H9 (cell line): ENCODE measurements around the gene CAPN3. TPM values are rescaled to one million over a fixed set of nuclear protein-coding genes. Genes with fewer than 3 reads are reported as not detected.

Experiments
- DNase-seq: peaks from one replicate; pipeline ENCODE4 v3.0.0-alpha.2; 2017
- H2AFZ ChIP-seq: one replicate; pipeline ENCODE4 v1.6.1; 2013; ENCODE audit warnings: mild to moderate bottlenecking, low read length, control low read depth, moderate library complexity
- H2AK5ac ChIP-seq: 2 replicates; pipeline ENCODE4 v1.6.1; 2013; ENCODE audit warnings: low read length, control low read depth, mixed read lengths; ENCODE audit not compliant: insufficient read length
- H2BK120ac ChIP-seq: one replicate; pipeline ENCODE4 v1.6.1; 2013; ENCODE audit warnings: low read depth, mild to moderate bottlenecking, low read length, control low read depth, inconsistent platforms; ENCODE audit not compliant: poor library complexity, severe bottlenecking
- H2BK12ac ChIP-seq: 2 replicates; pipeline ENCODE4 v1.6.1; 2013; ENCODE audit warnings: low read length, control low read depth, mixed read lengths, low read depth; ENCODE audit not compliant: insufficient read length
- H2BK15ac ChIP-seq: 2 replicates; pipeline ENCODE4 v1.6.1; 2013; ENCODE audit warnings: low read depth, low read length, control low read depth
- H2BK20ac ChIP-seq: one replicate; pipeline ENCODE4 v1.6.1; 2013; ENCODE audit warnings: low read depth, mild to moderate bottlenecking, low read length, control low read depth, inconsistent platforms; ENCODE audit not compliant: poor library complexity, severe bottlenecking
- H2BK5ac ChIP-seq: 2 replicates; pipeline ENCODE4 v1.6.1; 2013; ENCODE audit warnings: low read length, control low read depth, mixed read lengths; ENCODE audit not compliant: insufficient read length
- H3K14ac ChIP-seq: 2 replicates; pipeline ENCODE4 v1.6.1; 2013; ENCODE audit warnings: low read length, control low read depth; ENCODE audit not compliant: insufficient read depth
- H3K18ac ChIP-seq: 2 replicates; pipeline ENCODE4 v1.6.1; 2013; ENCODE audit warnings: low read depth, mild to moderate bottlenecking, mixed read lengths, low read length, control low read depth; ENCODE audit not compliant: insufficient read length
- H3K23ac ChIP-seq: 2 replicates; pipeline ENCODE4 v1.6.1; 2013; ENCODE audit warnings: low read length, control low read depth, mixed read lengths, low read depth; ENCODE audit not compliant: insufficient read length
- H3K23me2 ChIP-seq: 2 replicates; pipeline ENCODE4 v1.6.1; 2013; ENCODE audit warnings: low read depth, mild to moderate bottlenecking, mixed read lengths, low read length, control low read depth; ENCODE audit not compliant: insufficient read length, poor library complexity, severe bottlenecking
- H3K27ac ChIP-seq: 2 replicates; pipeline ENCODE4 v1.5.1; 2013; ENCODE audit warnings: low read length, control low read depth, mixed read lengths, low read depth; ENCODE audit not compliant: insufficient read length
- H3K27me3 ChIP-seq: 2 replicates; pipeline ENCODE4 v1.6.1; 2013; ENCODE audit warnings: low read length, control low read depth, inconsistent platforms; ENCODE audit not compliant: insufficient read depth
- H3K4ac ChIP-seq: 2 replicates; pipeline ENCODE4 v1.6.1; 2013; ENCODE audit warnings: low read depth, mild to moderate bottlenecking, control low read depth, inconsistent platforms, low read length, moderate library complexity
- H3K4me1 ChIP-seq: 2 replicates; pipeline ENCODE4 v1.6.1; 2013; ENCODE audit warnings: low read length, control low read depth, inconsistent platforms; ENCODE audit not compliant: insufficient read depth
- H3K4me2 ChIP-seq: 2 replicates; pipeline ENCODE4 v1.6.1; 2013; ENCODE audit warnings: low read length, control low read depth, mixed read lengths; ENCODE audit not compliant: insufficient read length, insufficient read depth
- H3K56ac ChIP-seq: 2 replicates; pipeline ENCODE4 v1.6.1; 2013; ENCODE audit warnings: low read depth, mild to moderate bottlenecking, mixed read lengths, low read length, control low read depth; ENCODE audit not compliant: insufficient read length
- H3K79me1 ChIP-seq: 2 replicates; pipeline ENCODE4 v1.6.1; 2013; ENCODE audit warnings: low read depth, mild to moderate bottlenecking, moderate library complexity, low read length, control low read depth, inconsistent platforms; ENCODE audit not compliant: insufficient read depth, poor library complexity, severe bottlenecking
- H3K79me2 ChIP-seq: 2 replicates; pipeline ENCODE4 v1.6.1; 2013; ENCODE audit warnings: low read length, control low read depth, inconsistent platforms; ENCODE audit not compliant: insufficient read depth
- H3K9ac ChIP-seq: 2 replicates; pipeline ENCODE4 v1.6.1; 2013; ENCODE audit warnings: low read length, control low read depth, mixed read lengths; ENCODE audit not compliant: insufficient read length; ENCODE audit errors: extremely low read depth
- H3K9me3 ChIP-seq: one replicate; pipeline ENCODE4 v1.6.1; 2013; ENCODE audit warnings: low read depth, low read length, inconsistent platforms; ENCODE audit not compliant: control insufficient read depth
- H3T11ph ChIP-seq: one replicate; pipeline ENCODE4 v1.6.1; 2013; ENCODE audit warnings: mild to moderate bottlenecking, low read length, control low read depth, inconsistent platforms
- H4K20me1 ChIP-seq: one replicate; pipeline ENCODE4 v1.6.1; 2013; ENCODE audit not compliant: control insufficient read depth, insufficient read length, insufficient read depth
- H4K5ac ChIP-seq: 2 replicates; pipeline ENCODE4 v1.6.1; 2013; ENCODE audit warnings: low read depth, mild to moderate bottlenecking, mixed read lengths, low read length, control low read depth; ENCODE audit not compliant: insufficient read length
- H4K8ac ChIP-seq: replicated peaks from 2 replicates; pipeline ENCODE4 v1.6.1; 2013; ENCODE audit warnings: low read length, control low read depth, mixed read lengths, low read depth; ENCODE audit not compliant: insufficient read length
- H4K91ac ChIP-seq: 2 replicates; pipeline ENCODE4 v1.6.1; 2013; ENCODE audit warnings: low read depth, mild to moderate bottlenecking, moderate library complexity, mixed read lengths, low read length, control low read depth; ENCODE audit not compliant: insufficient read length
- H3K27ac Mint-ChIP-seq, 3 experiments: 2 replicates in 2 of 3; 3 replicates in 1 of 3; pipeline ENCODE4 v1.8.0; 2020 to 2021; ENCODE audit warnings: mixed read lengths in 3 of 3, mild to moderate bottlenecking in 1 of 3, moderate library complexity in 1 of 3
- H3K27me3 Mint-ChIP-seq: 2 replicates; pipeline ENCODE4 v1.8.0; 2021; ENCODE audit warnings: low read depth, mild to moderate bottlenecking, moderate library complexity, mixed read lengths
- H3K36me3 Mint-ChIP-seq, 3 experiments: 2 replicates in 2 of 3; 3 replicates in 1 of 3; pipeline ENCODE4 v1.8.0; 2020 to 2021; ENCODE audit warnings: low read depth in 3 of 3, mixed read lengths in 3 of 3; ENCODE audit not compliant: insufficient read depth in 1 of 3
- H3K4me1 Mint-ChIP-seq, 2 experiments: 2 replicates each; pipeline ENCODE4 v1.8.0; 2020; ENCODE audit warnings: mixed read lengths in 2 of 2
- H3K4me3 Mint-ChIP-seq, 2 experiments: 2 replicates in 1 of 2; 3 replicates in 1 of 2; pipeline ENCODE4 v1.8.0; 2020 to 2021; ENCODE audit warnings: mild to moderate bottlenecking in 2 of 2, mixed read lengths in 2 of 2, moderate library complexity in 1 of 2
- H3K9me3 Mint-ChIP-seq, 2 experiments: 2 replicates in 1 of 2; 3 replicates in 1 of 2; pipeline ENCODE4 v1.8.0; 2020; ENCODE audit warnings: mild to moderate bottlenecking in 2 of 2, mixed read lengths in 2 of 2, moderate library complexity in 1 of 2
- WGBS: extraction: QIAGEN DNeasy Blood & Tissue Kit; methylation state at CpG from one replicate; pipeline ENCODE4 v1.1.7; 2013; ENCODE audit warnings: missing lambda C conversion rate, low lambda C conversion rate, mixed read lengths; ENCODE audit not compliant: insufficient read length; ENCODE audit errors: extremely low coverage; 5-methylcytosine and 5-hydroxymethylcytosine counted together
- total RNA-seq: library from RNA; stranded (reverse); gene quantifications from 2 replicates; pipeline ENCODE4 v1.2.1, GENCODE V29; 2021
- TF ChIP-seq, protein P1 (sequence below): fragments of 200-600 bp; sonication (generic); conservative IDR thresholded peaks from 3 replicates; pipeline ENCODE4 v1.8.0; 2021; ENCODE audit warnings: antibody characterized with exemption, mild to moderate bottlenecking

CAPN3 gene
- total RNA-seq, 1 experiment from 2014 or later: 0.31 TPM

DNA sequence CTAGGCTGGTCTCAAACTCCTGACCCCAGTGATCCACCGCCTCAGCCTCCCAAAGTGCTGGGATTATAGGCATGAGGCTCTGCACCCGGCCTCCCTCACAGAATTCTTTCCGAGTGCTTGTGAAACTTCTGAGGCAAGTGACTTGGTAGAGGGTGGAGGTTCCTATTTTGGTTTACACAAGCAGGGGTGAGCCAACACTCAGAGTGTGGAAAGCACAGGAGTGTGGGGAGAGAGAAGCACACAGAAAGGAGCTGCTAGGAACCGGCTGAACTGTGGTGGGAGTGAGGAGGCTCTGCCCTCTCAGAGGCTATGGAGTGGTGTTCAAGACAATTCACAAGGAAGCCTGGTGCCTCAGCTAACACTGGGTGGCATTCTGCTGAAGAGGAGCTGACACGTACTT lies 7.7 kb downstream of the CAPN3 start:
- Histone ChIP-seq H3K4me2 (no peak overlapping the region), H2BK120ac (no peak overlapping the region), H3K9ac (no peak overlapping the region), H3K4ac (no peak overlapping the region), H2AK5ac (no peak overlapping the region), H3K4me1 (peaks cover 14% of the 10 kb centered on the region; the same call in 1 of the 2 replicates), H2AFZ (no peak overlapping the region), H2BK15ac (no peak overlapping the region), H3T11ph (no peak overlapping the region), H4K8ac (no peak overlapping the region), H2BK20ac (no peak overlapping the region), H2BK5ac (no peak overlapping the region), H4K20me1 (no peaks in the 10 kb centered on the region), H3K14ac (no peak overlapping the region), H3K27ac (no peak overlapping the region), H3K9me3 (no peaks in the 10 kb centered on the region), H3K23me2 (no peaks in the 10 kb centered on the region), H2BK12ac (no peak overlapping the region), H3K23ac (no peak overlapping the region), H3K56ac (no peak overlapping the region), H3K27me3 (no peaks in the 10 kb centered on the region; the same call in 1 of the 2 replicates), H4K91ac (no peak overlapping the region), H3K18ac (no peak overlapping the region), H4K5ac (no peak overlapping the region), H3K79me2 (no peaks in the 10 kb centered on the region), H3K79me1 (no peaks in the 10 kb centered on the region)
- peaks cover 12 to 23% of the 10 kb centered on the region in 2 experiments for H3K4me1 Mint-ChIP-seq
- WGBS: no CpG with 5 or more reads among the region's 5 CpGs
- H3K27ac Mint-ChIP-seq: 0 out of 7 replicates have a peak overlapping the region, but pooled peaks of 1 of the 3 experiments have one; percentile 17
- peaks cover 18% of the 10 kb centered on the region for H3K27me3 Mint-ChIP-seq
- peaks cover 18 to 19% of the 10 kb centered on the region in 2 experiments for H3K9me3 Mint-ChIP-seq
- H3K36me3 Mint-ChIP-seq: peaks cover 8 to 16% (median 12%) of the 10 kb centered on the region in 3 experiments; a peak in 6 of 7 replicates
- DNase-seq: no peak
- no peak overlapping the region for H3K4me3 Mint-ChIP-seq
- TF ChIP-seq, protein P1, sequence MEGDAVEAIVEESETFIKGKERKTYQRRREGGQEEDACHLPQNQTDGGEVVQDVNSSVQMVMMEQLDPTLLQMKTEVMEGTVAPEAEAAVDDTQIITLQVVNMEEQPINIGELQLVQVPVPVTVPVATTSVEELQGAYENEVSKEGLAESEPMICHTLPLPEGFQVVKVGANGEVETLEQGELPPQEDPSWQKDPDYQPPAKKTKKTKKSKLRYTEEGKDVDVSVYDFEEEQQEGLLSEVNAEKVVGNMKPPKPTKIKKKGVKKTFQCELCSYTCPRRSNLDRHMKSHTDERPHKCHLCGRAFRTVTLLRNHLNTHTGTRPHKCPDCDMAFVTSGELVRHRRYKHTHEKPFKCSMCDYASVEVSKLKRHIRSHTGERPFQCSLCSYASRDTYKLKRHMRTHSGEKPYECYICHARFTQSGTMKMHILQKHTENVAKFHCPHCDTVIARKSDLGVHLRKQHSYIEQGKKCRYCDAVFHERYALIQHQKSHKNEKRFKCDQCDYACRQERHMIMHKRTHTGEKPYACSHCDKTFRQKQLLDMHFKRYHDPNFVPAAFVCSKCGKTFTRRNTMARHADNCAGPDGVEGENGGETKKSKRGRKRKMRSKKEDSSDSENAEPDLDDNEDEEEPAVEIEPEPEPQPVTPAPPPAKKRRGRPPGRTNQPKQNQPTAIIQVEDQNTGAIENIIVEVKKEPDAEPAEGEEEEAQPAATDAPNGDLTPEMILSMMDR: no peak
